ENCODE results near the gene UXS1. TPM values are rescaled to one million over a fixed set of nuclear protein-coding genes. Genes with fewer than 3 reads are reported as not detected.

The UXS1 gene
- total RNA-seq, 2 donors from 2014 or later, result 43.0 to 44.6 TPM

DNA sequence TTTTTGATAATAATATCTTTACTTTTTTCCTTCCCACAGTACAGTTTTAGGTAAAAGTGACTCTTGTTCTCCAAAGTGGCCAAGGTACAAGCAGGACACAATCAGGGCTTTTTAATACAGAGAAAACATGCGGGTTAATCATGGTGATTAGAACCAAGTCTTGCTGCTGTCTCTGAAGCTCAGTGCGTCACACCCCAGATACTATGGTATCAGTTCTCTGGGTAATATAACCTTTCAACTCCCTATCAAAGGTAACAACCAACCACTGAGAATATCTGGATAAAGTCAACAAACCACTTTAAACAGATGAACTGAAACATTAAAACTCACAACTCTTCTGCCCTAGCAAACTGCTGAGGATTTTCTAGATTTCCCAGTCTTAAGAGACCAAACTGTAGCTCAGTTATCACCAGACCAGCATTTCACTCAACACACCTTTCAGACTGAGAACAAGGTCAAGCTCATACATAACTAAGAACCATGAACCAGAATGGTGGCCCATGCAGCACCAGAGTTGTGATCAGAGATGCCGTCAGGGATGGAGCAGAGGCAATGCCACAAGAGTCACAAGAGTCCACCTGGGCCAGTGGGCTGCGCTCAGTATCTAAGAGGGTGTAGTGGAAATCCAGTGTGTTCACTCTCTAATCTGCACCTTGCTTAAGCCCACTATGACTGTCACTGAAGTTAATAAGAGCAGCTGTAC is 103.0 kb downstream of the UXS1 start:
- no peak overlapping the region for H3K27ac Mint-ChIP-seq
- Histone ChIP-seq H3K27me3 (ENCODE audit: control insufficient read depth, insufficient read depth, low read length, poor library complexity, severe bottlenecking) (no peaks in the 10 kb centered on the region), H3K36me3 (ENCODE audit: control insufficient read depth, insufficient read depth, low read length) (peaks cover 12% of the 10 kb centered on the region), H3K27ac (ENCODE audit: low read depth, low read length) (no peak overlapping the region), H3K9ac (ENCODE audit: extremely low read depth, low read length, poor library complexity, severe bottlenecking) (no peak overlapping the region), H3K9me3 (ENCODE audit: control insufficient read depth, low read length) (no peaks in the 10 kb centered on the region), H3K4me1 (ENCODE audit: control insufficient read depth, insufficient read depth, low read length) (no peaks in the 10 kb centered on the region), H3K4me3 (ENCODE audit: low read length) (no peak overlapping the region)
- H3K4me3 Mint-ChIP-seq, result no peak overlapping the region
- DNase-seq, result no peak
- TF ChIP-seq, protein P1, sequence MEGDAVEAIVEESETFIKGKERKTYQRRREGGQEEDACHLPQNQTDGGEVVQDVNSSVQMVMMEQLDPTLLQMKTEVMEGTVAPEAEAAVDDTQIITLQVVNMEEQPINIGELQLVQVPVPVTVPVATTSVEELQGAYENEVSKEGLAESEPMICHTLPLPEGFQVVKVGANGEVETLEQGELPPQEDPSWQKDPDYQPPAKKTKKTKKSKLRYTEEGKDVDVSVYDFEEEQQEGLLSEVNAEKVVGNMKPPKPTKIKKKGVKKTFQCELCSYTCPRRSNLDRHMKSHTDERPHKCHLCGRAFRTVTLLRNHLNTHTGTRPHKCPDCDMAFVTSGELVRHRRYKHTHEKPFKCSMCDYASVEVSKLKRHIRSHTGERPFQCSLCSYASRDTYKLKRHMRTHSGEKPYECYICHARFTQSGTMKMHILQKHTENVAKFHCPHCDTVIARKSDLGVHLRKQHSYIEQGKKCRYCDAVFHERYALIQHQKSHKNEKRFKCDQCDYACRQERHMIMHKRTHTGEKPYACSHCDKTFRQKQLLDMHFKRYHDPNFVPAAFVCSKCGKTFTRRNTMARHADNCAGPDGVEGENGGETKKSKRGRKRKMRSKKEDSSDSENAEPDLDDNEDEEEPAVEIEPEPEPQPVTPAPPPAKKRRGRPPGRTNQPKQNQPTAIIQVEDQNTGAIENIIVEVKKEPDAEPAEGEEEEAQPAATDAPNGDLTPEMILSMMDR (conservative IDR thresholded peaks at IDR 0.05), result no peak
- H3K36me3 Mint-ChIP-seq (ENCODE audit: low read depth), result peaks cover 27% of the 10 kb centered on the region
- no peaks in the 10 kb centered on the region for H3K27me3 Mint-ChIP-seq (ENCODE audit: insufficient read depth)
- H3K4me1 Mint-ChIP-seq, result peaks cover 7% of the 10 kb centered on the region
- no peaks in the 10 kb centered on the region for H3K9me3 Mint-ChIP-seq
- 96 to 100% methylated on average over 3 to 4 of the region's 4 CpGs for WGBS, 2 experiments (ENCODE audit: insufficient coverage in 1 of 2, insufficient read length in 1 of 2)

DNA sequence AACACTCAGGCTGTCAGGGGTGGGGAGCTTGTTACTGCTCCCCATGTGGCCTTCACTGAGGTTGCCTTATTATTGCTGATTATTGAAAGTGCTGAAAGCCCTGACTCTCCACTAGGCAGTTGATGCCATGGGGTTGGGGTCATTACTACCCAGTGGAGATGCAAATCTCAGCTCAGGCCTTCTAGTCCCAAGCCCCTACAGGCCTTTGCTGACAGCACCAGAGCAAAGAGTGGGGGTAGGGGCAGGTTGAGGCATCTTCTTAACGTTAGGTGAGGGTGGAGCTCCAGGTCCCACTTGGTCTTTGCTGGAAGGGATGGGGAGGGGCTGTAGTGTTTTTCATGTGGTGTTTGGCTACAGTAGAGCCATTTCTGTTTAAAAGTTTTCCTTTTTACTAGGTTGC is 104.5 kb downstream of the UXS1 start:
- Histone ChIP-seq H3K27me3 (ENCODE audit: control insufficient read depth, insufficient read depth, low read length, poor library complexity, severe bottlenecking) (no peaks in the 10 kb centered on the region), H3K36me3 (ENCODE audit: control insufficient read depth, insufficient read depth, low read length) (peaks cover 4% of the 10 kb centered on the region), H3K9me3 (ENCODE audit: control insufficient read depth, low read length) (no peaks in the 10 kb centered on the region), H3K4me1 (ENCODE audit: control insufficient read depth, insufficient read depth, low read length) (no peaks in the 10 kb centered on the region), H3K4me3 (ENCODE audit: low read length) (no peak overlapping the region), H3K9ac (ENCODE audit: extremely low read depth, low read length, poor library complexity, severe bottlenecking) (no peak overlapping the region), H3K27ac (ENCODE audit: low read depth, low read length) (no peak overlapping the region)
- H3K27ac Mint-ChIP-seq, result no peak overlapping the region
- H3K4me3 Mint-ChIP-seq, result no peak overlapping the region
- no peaks in the 10 kb centered on the region for H3K27me3 Mint-ChIP-seq (ENCODE audit: insufficient read depth)
- H3K36me3 Mint-ChIP-seq (ENCODE audit: low read depth), result peaks cover 20% of the 10 kb centered on the region
- H3K4me1 Mint-ChIP-seq, result peaks cover 7% of the 10 kb centered on the region
- TF ChIP-seq, protein P1 (conservative IDR thresholded peaks at IDR 0.05), result peak; percentile 31
- 73 to 80% methylated on average over 1 of the region's 1 CpG for WGBS, 2 experiments (ENCODE audit: insufficient coverage in 1 of 2, insufficient read length in 1 of 2)
- no peak for DNase-seq
- no peaks in the 10 kb centered on the region for H3K9me3 Mint-ChIP-seq

DNA sequence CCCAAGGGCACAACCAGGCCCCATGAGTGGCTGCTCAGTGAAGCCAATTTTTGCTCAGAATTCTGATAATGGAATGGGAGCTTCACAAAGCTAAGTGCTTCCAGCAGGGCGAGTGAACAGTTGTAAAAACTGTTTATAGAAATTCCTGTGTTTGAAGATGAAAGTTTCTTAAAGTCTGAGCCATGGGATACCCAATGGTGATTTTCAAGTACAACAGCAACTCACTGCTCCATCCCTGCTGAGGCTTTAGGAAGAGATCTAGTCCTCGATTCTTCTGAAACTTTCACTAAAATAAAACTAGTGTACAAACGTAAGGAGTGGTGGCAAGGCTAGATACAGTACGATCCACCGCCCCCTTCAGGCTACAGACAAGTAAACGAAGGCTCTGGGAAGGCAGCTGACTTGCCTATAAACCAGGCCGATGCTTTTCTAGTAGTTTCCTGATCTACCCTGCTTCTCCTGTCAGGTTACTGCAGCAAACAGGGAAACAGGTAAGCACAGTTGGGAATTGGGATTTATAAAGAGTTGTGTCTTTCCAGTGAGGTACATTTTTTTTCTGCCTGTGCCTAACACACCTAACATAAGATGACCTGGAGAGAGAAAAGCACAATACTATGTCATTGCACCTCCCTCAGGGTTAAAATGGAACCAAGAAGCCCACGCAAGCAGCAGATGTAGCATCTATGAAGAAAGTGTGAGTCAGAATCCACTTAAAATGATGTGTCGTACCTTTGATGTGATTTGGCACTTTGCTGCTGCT is 108.7 kb downstream of the UXS1 start:
- H3K36me3 ChIP-seq (ENCODE audit: control insufficient read depth, insufficient read depth, low read length), result no peaks in the 10 kb centered on the region
- 86 to 90% methylated on average over 7 to 9 of the region's 9 CpGs for WGBS, 2 experiments (ENCODE audit: insufficient coverage in 1 of 2, insufficient read length in 1 of 2)
- no peak overlapping the region for H3K27ac Mint-ChIP-seq

More for the DNA sequence above, 108.7 kb downstream of the UXS1 start:
- TF ChIP-seq, protein P1 (conservative IDR thresholded peaks at IDR 0.05), result peak; percentile 72
- H3K27ac ChIP-seq (ENCODE audit: low read depth, low read length), result no peak overlapping the region
- no peaks in the 10 kb centered on the region for H3K36me3 Mint-ChIP-seq (ENCODE audit: low read depth)
- H3K9me3 Mint-ChIP-seq, result no peaks in the 10 kb centered on the region
- H3K4me1 ChIP-seq (ENCODE audit: control insufficient read depth, insufficient read depth, low read length), result no peaks in the 10 kb centered on the region
- H3K27me3 Mint-ChIP-seq (ENCODE audit: insufficient read depth), result no peaks in the 10 kb centered on the region
- no peaks in the 10 kb centered on the region for H3K9me3 ChIP-seq (ENCODE audit: control insufficient read depth, low read length)
- peaks cover 2% of the 10 kb centered on the region for H3K4me1 Mint-ChIP-seq
- no peaks in the 10 kb centered on the region for H3K27me3 ChIP-seq (ENCODE audit: control insufficient read depth, insufficient read depth, low read length, poor library complexity, severe bottlenecking)
- DNase-seq, result no peak
- H3K4me3 ChIP-seq (ENCODE audit: low read length), result no peak overlapping the region
- no peak overlapping the region for H3K9ac ChIP-seq (ENCODE audit: extremely low read depth, low read length, poor library complexity, severe bottlenecking)
- no peak overlapping the region for H3K4me3 Mint-ChIP-seq

Data from endodermal cell (in vitro differentiated cells).